NCI-H128 (cell line): ENCODE measurements around the gene IGLL1.
"Not testable (repeated sequence)": the region's sequence is repeated elsewhere in the genome, so short reads cannot be mapped to it uniquely, and the experiment has no call there.

Experiments used
- DNase-seq: peaks from one replicate; lab custom pipeline; 2025; ENCODE audit not compliant: unreplicated experiment; lab: John Stamatoyannopoulos, UW

IGLL1 gene

GRCh38 chr22:23579870-23580575 is at the start of gene IGLL1:
IGLL1 (minus strand) TSS chr22:23580290; CDS start chr22:23580190, 100 bp downstream.
- no peak for DNase-seq

GRCh38 chr22:23628056-23628743 is 48.1 kb upstream of the IGLL1 start:
- DNase-seq, result not testable (repeated sequence)

- DNase-seq, result not testable (repeated sequence)
These were observed 47.4 kb upstream of the IGLL1 start for GRCh38 chr22:23627401-23628055.

GRCh38 chr22:23626286-23626975 is 46.3 kb upstream of the IGLL1 start:
- DNase-seq, result no peak

- no peak for DNase-seq
These were observed 42.5 kb upstream of the IGLL1 start for GRCh38 chr22:23622634-23623033.

GRCh38 chr22:23621916-23622315 is 41.8 kb upstream of the IGLL1 start:
- DNase-seq, result not testable (repeated sequence)

GRCh38 chr22:23621082-23621780 is 41.1 kb upstream of the IGLL1 start:
- DNase-seq, result no peak

- DNase-seq, result no peak
These were observed 33.3 kb upstream of the IGLL1 start for GRCh38 chr22:23613193-23613972.

GRCh38 chr22:23609983-23610781 is 30.1 kb upstream of the IGLL1 start:
- DNase-seq, result no peak

GRCh38 chr22:23608583-23608982 is 28.5 kb upstream of the IGLL1 start:
- no peak for DNase-seq

- DNase-seq, result no peak
These were observed 26.4 kb upstream of the IGLL1 start for GRCh38 chr22:23606204-23607131.

- no peak for DNase-seq
These were observed 25.0 kb upstream of the IGLL1 start for GRCh38 chr22:23604939-23605712.

GRCh38 chr22:23603266-23603665 is 23.2 kb upstream of the IGLL1 start:
- DNase-seq, result no peak

GRCh38 chr22:23598805-23599518 is 18.9 kb upstream of the IGLL1 start:
- DNase-seq, result no peak

GRCh38 chr22:23597576-23598268 is 17.6 kb upstream of the IGLL1 start:
- DNase-seq, result not testable (repeated sequence)

- not testable (repeated sequence) for DNase-seq
These were observed 15.8 kb upstream of the IGLL1 start for GRCh38 chr22:23595904-23596303.
